ENCODE results near the gene KIAA1217.

Gene KIAA1217

GRCh38 chr10:24174014-24174413 is 34.9 kb upstream of the KIAA1217 start:
- H3K27ac ChIP-seq, result no peak overlapping the region
- TF ChIP-seq CTCF (conservative IDR thresholded peaks at IDR 0.05), result no peak

- H3K27ac ChIP-seq, result no peak overlapping the region
- no peak for TF ChIP-seq CTCF (conservative IDR thresholded peaks at IDR 0.05)
Observed at GRCh38 chr10:24176658-24177057, 32.3 kb upstream of the KIAA1217 start.

GRCh38 chr10:24177636-24178035 is 31.3 kb upstream of the KIAA1217 start:
- TF ChIP-seq CTCF (conservative IDR thresholded peaks at IDR 0.05), result no peak
- H3K27ac ChIP-seq, result no peak overlapping the region

- TF ChIP-seq CTCF (conservative IDR thresholded peaks at IDR 0.05), result no peak
- H3K27ac ChIP-seq, result no peak overlapping the region
Observed at GRCh38 chr10:24180891-24181290, 28.0 kb upstream of the KIAA1217 start.

GRCh38 chr10:24184455-24184854 is 24.5 kb upstream of the KIAA1217 start:
- no peak for TF ChIP-seq CTCF (conservative IDR thresholded peaks at IDR 0.05)
- H3K27ac ChIP-seq, result no peak overlapping the region

- H3K27ac ChIP-seq, result peak overlapping the region; percentile 58
- no peak for TF ChIP-seq CTCF (conservative IDR thresholded peaks at IDR 0.05)
Observed at GRCh38 chr10:24193330-24193729, 15.6 kb upstream of the KIAA1217 start.

- no peak for TF ChIP-seq CTCF (conservative IDR thresholded peaks at IDR 0.05)
- no peak overlapping the region for H3K27ac ChIP-seq
Observed at GRCh38 chr10:24197263-24197662, 11.7 kb upstream of the KIAA1217 start.

Measured in VCaP (cell line).